ENCODE data around the gene COL13A1. TPM values are rescaled to one million over a fixed set of nuclear protein-coding genes. Genes with fewer than 3 reads are reported as not detected.

COL13A1 gene
- total and polyA plus RNA-seq, 10 donors = 4.1 to 16.1 (median 9.5) TPM

GRCh38 chr10:69952821-69953221 is 151.1 kb downstream of the COL13A1 start:
- intact Hi-C loops (cut with DNase I; ENCODE audit: low total_unique reads) = no loop called here
- TF ChIP-seq, protein P1, sequence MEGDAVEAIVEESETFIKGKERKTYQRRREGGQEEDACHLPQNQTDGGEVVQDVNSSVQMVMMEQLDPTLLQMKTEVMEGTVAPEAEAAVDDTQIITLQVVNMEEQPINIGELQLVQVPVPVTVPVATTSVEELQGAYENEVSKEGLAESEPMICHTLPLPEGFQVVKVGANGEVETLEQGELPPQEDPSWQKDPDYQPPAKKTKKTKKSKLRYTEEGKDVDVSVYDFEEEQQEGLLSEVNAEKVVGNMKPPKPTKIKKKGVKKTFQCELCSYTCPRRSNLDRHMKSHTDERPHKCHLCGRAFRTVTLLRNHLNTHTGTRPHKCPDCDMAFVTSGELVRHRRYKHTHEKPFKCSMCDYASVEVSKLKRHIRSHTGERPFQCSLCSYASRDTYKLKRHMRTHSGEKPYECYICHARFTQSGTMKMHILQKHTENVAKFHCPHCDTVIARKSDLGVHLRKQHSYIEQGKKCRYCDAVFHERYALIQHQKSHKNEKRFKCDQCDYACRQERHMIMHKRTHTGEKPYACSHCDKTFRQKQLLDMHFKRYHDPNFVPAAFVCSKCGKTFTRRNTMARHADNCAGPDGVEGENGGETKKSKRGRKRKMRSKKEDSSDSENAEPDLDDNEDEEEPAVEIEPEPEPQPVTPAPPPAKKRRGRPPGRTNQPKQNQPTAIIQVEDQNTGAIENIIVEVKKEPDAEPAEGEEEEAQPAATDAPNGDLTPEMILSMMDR (IDR thresholded peaks at IDR 0.05 in 8 of 11, conservative IDR thresholded peaks at IDR 0.05 in 3 of 11) = no peak
- TF ChIP-seq POLR2AphosphoS5 (IDR thresholded peaks at IDR 0.05) = no peak
- TF ChIP-seq POLR2A (IDR thresholded peaks at IDR 0.05) = no peak
- Histone ChIP-seq H3K27me3 (replicated peaks in 1 of 7) (no peaks in the 10 kb centered on the region), H3K36me3 (no peaks in the 10 kb centered on the region), H3K9me3 (no peaks in the 10 kb centered on the region), H3K4me1 (no peaks in the 10 kb centered on the region), H3K4me3 (no peak overlapping the region), H3K27ac (no peak overlapping the region)
- WGBS, 5 donors = 65 to 71% (median 69%) methylated on average over 5 of the region's 5 CpGs
- no peak for DNase-seq

GRCh38 chr10:69953851-69954250 is 152.1 kb downstream of the COL13A1 start:
- TF ChIP-seq POLR2A (IDR thresholded peaks at IDR 0.05) (no peak), POLR2AphosphoS5 (IDR thresholded peaks at IDR 0.05) (no peak)
- TF ChIP-seq, protein P1 (IDR thresholded peaks at IDR 0.05 in 8 of 11, conservative IDR thresholded peaks at IDR 0.05 in 3 of 11) = no peak
- Histone ChIP-seq H3K4me1 (no peaks in the 10 kb centered on the region), H3K27me3 (replicated peaks in 1 of 7) (no peaks in the 10 kb centered on the region), H3K4me3 (no peak overlapping the region), H3K9me3 (no peaks in the 10 kb centered on the region), H3K36me3 (no peaks in the 10 kb centered on the region), H3K27ac (no peak overlapping the region)
- intact Hi-C loops (cut with DNase I; ENCODE audit: low total_unique reads) = no loop called here
- peak; percentile 34 for DNase-seq
- 57 to 79% (median 72%) methylated on average over 5 to 6 of the region's 6 CpGs for WGBS, 5 donors

GRCh38 chr10:69955211-69955805 is 153.6 kb downstream of the COL13A1 start:
- TF ChIP-seq POLR2A (IDR thresholded peaks at IDR 0.05) (no peak), POLR2AphosphoS5 (IDR thresholded peaks at IDR 0.05) (no peak)
- TF ChIP-seq, protein P1 (IDR thresholded peaks at IDR 0.05 in 8 of 11, conservative IDR thresholded peaks at IDR 0.05 in 3 of 11) = no peak
- H3K9me3 ChIP-seq = no peaks in the 10 kb centered on the region
- H3K27me3 ChIP-seq (replicated peaks in 1 of 7) = no peaks in the 10 kb centered on the region
- no peak for DNase-seq
- WGBS, 5 donors = 77 to 94% (median 91%) methylated on average over 10 of the region's 10 CpGs
- H3K4me3 ChIP-seq = no peak overlapping the region
- no peaks in the 10 kb centered on the region for H3K36me3 ChIP-seq
- no peak overlapping the region for H3K27ac ChIP-seq
- H3K4me1 ChIP-seq = peaks cover 0 to 11% (median 3%) of the 10 kb centered on the region in 6 donors
- intact Hi-C loops (cut with DNase I; ENCODE audit: low total_unique reads) = no loop called here

DNA sequence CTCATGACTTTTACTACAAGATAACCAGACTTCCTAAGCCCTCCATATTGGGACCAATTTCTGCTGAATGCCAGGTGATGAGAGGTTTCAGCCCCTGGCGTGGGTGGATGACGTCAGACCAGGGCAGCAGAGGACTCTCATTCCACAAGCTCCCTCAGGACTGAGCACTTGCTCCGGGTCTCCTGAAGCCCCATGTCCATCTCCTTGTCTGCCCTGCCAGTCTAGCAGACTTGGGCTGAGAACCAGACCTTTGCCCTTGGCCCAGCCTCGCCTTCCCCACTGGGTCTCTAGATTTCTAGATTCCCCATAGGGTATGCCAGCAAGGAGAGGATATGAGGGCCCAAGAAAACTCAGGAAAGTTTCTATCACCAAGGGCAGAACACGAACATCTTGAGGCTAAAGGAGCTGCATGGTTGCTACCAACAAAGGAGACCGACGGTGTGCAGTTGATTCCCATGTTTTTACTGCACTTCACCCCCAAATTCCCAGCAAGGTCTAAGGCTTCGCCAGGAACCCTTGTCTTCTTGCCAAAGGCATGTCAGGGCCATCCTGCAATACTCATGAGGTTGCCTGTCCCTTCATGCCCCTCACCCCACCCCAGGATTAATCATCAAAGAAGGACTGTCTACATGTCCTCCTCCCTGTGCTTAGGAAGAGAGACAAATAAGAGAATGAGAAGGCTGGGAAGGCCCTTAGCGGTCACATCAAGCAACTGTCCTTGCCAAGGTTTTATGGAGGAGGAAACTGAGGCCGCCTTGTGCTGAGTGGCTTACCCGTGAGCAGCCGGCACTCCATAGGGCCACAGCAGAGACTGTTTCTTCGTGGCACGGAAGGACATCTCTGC is 154.4 kb downstream of the COL13A1 start:
- no peak for DNase-seq
- TF ChIP-seq, protein P1 (IDR thresholded peaks at IDR 0.05 in 8 of 11, conservative IDR thresholded peaks at IDR 0.05 in 3 of 11) = no peak
- TF ChIP-seq POLR2AphosphoS5 (IDR thresholded peaks at IDR 0.05) (no peak), POLR2A (IDR thresholded peaks at IDR 0.05) (no peak)

More for the DNA sequence above, 154.4 kb downstream of the COL13A1 start:
- Histone ChIP-seq H3K4me3 (no peak overlapping the region), H3K36me3 (no peaks in the 10 kb centered on the region), H3K9me3 (no peaks in the 10 kb centered on the region), H3K4me1 (peaks cover 0 to 20% (median 8%) of the 10 kb centered on the region in 6 donors), H3K27me3 (replicated peaks in 1 of 7) (no peaks in the 10 kb centered on the region), H3K27ac (no peak overlapping the region)
- 85 to 93% (median 90%) methylated on average over 14 of the region's 14 CpGs for whole genome bisulfite sequencing, 5 donors
- intact Hi-C loops (cut with DNase I; ENCODE audit: low total_unique reads) = no loop called here
